GM12878 (cell line): ENCODE results near the gene CCDC9. TPM values are rescaled to one million over a fixed set of nuclear protein-coding genes. Genes with fewer than 3 reads are reported as not detected.

Experiments used
- ATAC-seq: fragments of 200-7000 bp; cut with Tn5 transposase; 3 replicates; pipeline ENCODE4 v1.9.1; 2020; ENCODE audit warnings: mild to moderate bottlenecking, moderate library complexity
- BruUV-seq: library from RNA; stranded (reverse); fragments of 400-500 nt; replicated peaks from 2 replicates; lab custom pipeline; 2021; lab: Mats Ljungman, UMichigan
- CTCF ChIA-PET: fragments of 300-600 bp; sonication (Branson Sonifier 250); formaldehyde crosslinking; extraction: SDS; loops from one replicate; lab custom pipeline; 2021; ENCODE audit warnings: inconsistent platforms; lab: Yijun Ruan, JAX
- POLR2A ChIA-PET: fragments of 350-600 bp; formaldehyde crosslinking; extraction: SDS; loops from one replicate; lab custom pipeline; 2021; ENCODE audit warnings: inconsistent platforms; lab: Charles Lee
- RAD21 ChIA-PET: fragments of 300-600 bp; sonication (Branson Sonifier 250); formaldehyde crosslinking; loops from one replicate; lab custom pipeline; 2023; ENCODE audit warnings: antibody characterized with exemption; ENCODE audit not compliant: unreplicated experiment; lab: Charles Lee
- SMC1A ChIA-PET: fragments of 300-600 bp; sonication (Branson Sonifier 250); formaldehyde crosslinking; loops from one replicate; lab custom pipeline; 2023; ENCODE audit not compliant: unreplicated experiment, uncharacterized antibody; lab: Charles Lee
- DNase-seq: peaks from one replicate; pipeline ENCODE4 v3.0.0-alpha.2; 2011; ENCODE audit warnings: low read depth, low spot score
- FAIRE-seq: peaks from 3 replicates; lab custom pipeline; 2011; peaks lifted over from hg19 to GRCh38; lab: Jason Lieb, UNC
- H2AFZ ChIP-seq: 2 replicates; pipeline ENCODE4 v1.6.0; 2011; ENCODE audit warnings: low read depth, low read length, control low read depth; ENCODE audit not compliant: control insufficient read depth
- H3K27ac ChIP-seq: 2 replicates; pipeline ENCODE4 v1.5.1; 2011; ENCODE audit warnings: control low read depth; ENCODE audit not compliant: control insufficient read depth, insufficient read depth
- H3K27me3 ChIP-seq, 2 experiments: replicated peaks in 1 of 2; 2 replicates each; pipeline versions ENCODE4 v1.6.0 to v1.6.1; 2011; ENCODE audit warnings: low read length in 1 of 2; ENCODE audit not compliant: control insufficient read depth in 2 of 2, insufficient read depth in 2 of 2
- H3K36me3 ChIP-seq, 2 experiments: 2 replicates each; pipeline ENCODE4 v1.5.1; 2011; ENCODE audit warnings: low read length in 1 of 2; ENCODE audit not compliant: control insufficient read depth in 2 of 2, insufficient read depth in 2 of 2
- H3K4me1 ChIP-seq: 2 replicates; pipeline ENCODE4 v1.6.1; 2011; ENCODE audit warnings: mild to moderate bottlenecking, low read length, moderate library complexity, mixed read lengths; ENCODE audit not compliant: control insufficient read depth, insufficient read depth
- H3K4me2 ChIP-seq: 2 replicates; pipeline ENCODE4 v1.6.0; 2011; ENCODE audit warnings: control low read depth; ENCODE audit not compliant: control insufficient read depth, insufficient read depth
- H3K4me3 ChIP-seq: fragments of 200-600 bp; sonication (generic); 2 replicates; pipeline ENCODE4 v1.5.1; 2016
- H3K79me2 ChIP-seq: 2 replicates; pipeline ENCODE4 v1.6.0; 2011; ENCODE audit warnings: low read length; ENCODE audit not compliant: control insufficient read depth, insufficient read depth
- H3K9ac ChIP-seq: 2 replicates; pipeline ENCODE4 v1.8.0; 2011; ENCODE audit warnings: low read length, control low read depth, mixed read lengths; ENCODE audit not compliant: control insufficient read depth, insufficient read depth
- H3K9me3 ChIP-seq: replicated peaks from 3 replicates; pipeline ENCODE4 v1.5.1; 2011; ENCODE audit warnings: mild to moderate bottlenecking, low read length; ENCODE audit not compliant: control insufficient read depth, insufficient read depth
- H4K20me1 ChIP-seq: 2 replicates; pipeline ENCODE4 v1.6.0; 2011; ENCODE audit not compliant: control insufficient read depth, insufficient read depth
- ASH2L ChIP-seq: fragments of 300-600, 200-600 bp; sonication (generic); IDR thresholded peaks from 2 replicates; pipeline ENCODE4 v1.6.1; 2017; ENCODE audit warnings: low read depth, mild to moderate bottlenecking, borderline replicate concordance
- whole genome bisulfite sequencing: methylation state at CpG from one replicate; pipeline ENCODE4 v1.1.6; 2016; ENCODE audit warnings: low lambda C conversion rate; ENCODE audit not compliant: insufficient replicate concordance, insufficient coverage; ENCODE audit errors: missing lambda C conversion rate; 5-methylcytosine and 5-hydroxymethylcytosine counted together
- in situ Hi-C: fragments of 300-500 bp; cut with MboI; formaldehyde crosslinking; loops from 9 replicates; pipeline ENCODE4 v1.14.3; 2018; ENCODE audit warnings: mixed read lengths
- intact Hi-C: fragments of 100-400 bp; cut with micrococcal nuclease; formaldehyde crosslinking; loops from one replicate; pipeline ENCODE4 v1.14.2; 2022; ENCODE audit not compliant: unreplicated experiment
- polyA plus RNA-seq, 11 experiments: library from polyadenylated mRNA; depleted of rRNA in 4 of 11; unstranded in 6 of 11; stranded (reverse) in 5 of 11; fragments of >200 nt; fragmentation: Nextera tagmentation in 4 of 11; fragmentation: Illumina TruSeq in 1 of 11; extraction: Ambion mirVana in 4 of 11; extraction: Trizol in 1 of 11; gene quantifications; 1 replicate in 1 of 11; 2 replicates in 10 of 11; pipeline versions ENCODE4 v1.2.1 to v1.2.3, GENCODE V29; 2011 to 2016; ENCODE audit warnings: inconsistent platforms in 2 of 11, missing spikeins in 2 of 11, low read depth in 1 of 11
- total RNA-seq, 4 experiments: library from RNA; depleted of rRNA in 3 of 4; stranded (reverse); fragments of >200 nt in 3 of 4; fragmentation: Illumina TruSeq in 1 of 4; extraction: Trizol in 1 of 4; gene quantifications; 2 replicates each; pipeline versions ENCODE4 v1.2.1 to v1.2.3, GENCODE V29; 2013 to 2021
- TF ChIP-seq, protein P1 (sequence below): fragments of 450-650 bp; IDR thresholded peaks from 2 replicates; pipeline ENCODE4 v1.6.1; 2016; ENCODE audit warnings: mild to moderate bottlenecking
- TF ChIP-seq, protein P2 (sequence below): fragments of 450-650 bp; IDR thresholded peaks from 2 replicates; pipeline ENCODE4 v1.6.1; 2018; ENCODE audit warnings: mild to moderate bottlenecking, low read depth, moderate library complexity; ENCODE audit not compliant: partially characterized antibody

Gene CCDC9
- total and polyA plus RNA-seq, 10 of the 15 experiments (the other 5 are each of a cell fraction or from before 2014, with no cell fraction given): 0.18 to 17.5 (median 7.1) TPM; not detected in 1

GRCh38 chr19:47243364-47243775, 13.0 kb upstream of the CCDC9 start:
- SMC1A ChIA-PET: interaction anchor here (1.9 to 6.1 kb wide), 3 partner anchors 32 to 112 kb away, joined by 19 to 211 read pairs (median 38); partner anchors contain the start of gene SAE1
- Histone ChIP-seq H2AFZ (peak overlapping the region; percentile 83), H3K9me3 (no peaks in the 10 kb centered on the region; the same call in 2 of the 3 replicates), H3K27ac (peak overlapping the region; percentile 65)
- BruUV-seq: no TSS peak
- TF ChIP-seq, protein P1, sequence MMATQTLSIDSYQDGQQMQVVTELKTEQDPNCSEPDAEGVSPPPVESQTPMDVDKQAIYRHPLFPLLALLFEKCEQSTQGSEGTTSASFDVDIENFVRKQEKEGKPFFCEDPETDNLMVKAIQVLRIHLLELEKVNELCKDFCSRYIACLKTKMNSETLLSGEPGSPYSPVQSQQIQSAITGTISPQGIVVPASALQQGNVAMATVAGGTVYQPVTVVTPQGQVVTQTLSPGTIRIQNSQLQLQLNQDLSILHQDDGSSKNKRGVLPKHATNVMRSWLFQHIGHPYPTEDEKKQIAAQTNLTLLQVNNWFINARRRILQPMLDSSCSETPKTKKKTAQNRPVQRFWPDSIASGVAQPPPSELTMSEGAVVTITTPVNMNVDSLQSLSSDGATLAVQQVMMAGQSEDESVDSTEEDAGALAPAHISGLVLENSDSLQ: 0 out of 2 replicates have a peak, but pooled peaks have one; percentile 4
- TF ChIP-seq, protein P2, sequence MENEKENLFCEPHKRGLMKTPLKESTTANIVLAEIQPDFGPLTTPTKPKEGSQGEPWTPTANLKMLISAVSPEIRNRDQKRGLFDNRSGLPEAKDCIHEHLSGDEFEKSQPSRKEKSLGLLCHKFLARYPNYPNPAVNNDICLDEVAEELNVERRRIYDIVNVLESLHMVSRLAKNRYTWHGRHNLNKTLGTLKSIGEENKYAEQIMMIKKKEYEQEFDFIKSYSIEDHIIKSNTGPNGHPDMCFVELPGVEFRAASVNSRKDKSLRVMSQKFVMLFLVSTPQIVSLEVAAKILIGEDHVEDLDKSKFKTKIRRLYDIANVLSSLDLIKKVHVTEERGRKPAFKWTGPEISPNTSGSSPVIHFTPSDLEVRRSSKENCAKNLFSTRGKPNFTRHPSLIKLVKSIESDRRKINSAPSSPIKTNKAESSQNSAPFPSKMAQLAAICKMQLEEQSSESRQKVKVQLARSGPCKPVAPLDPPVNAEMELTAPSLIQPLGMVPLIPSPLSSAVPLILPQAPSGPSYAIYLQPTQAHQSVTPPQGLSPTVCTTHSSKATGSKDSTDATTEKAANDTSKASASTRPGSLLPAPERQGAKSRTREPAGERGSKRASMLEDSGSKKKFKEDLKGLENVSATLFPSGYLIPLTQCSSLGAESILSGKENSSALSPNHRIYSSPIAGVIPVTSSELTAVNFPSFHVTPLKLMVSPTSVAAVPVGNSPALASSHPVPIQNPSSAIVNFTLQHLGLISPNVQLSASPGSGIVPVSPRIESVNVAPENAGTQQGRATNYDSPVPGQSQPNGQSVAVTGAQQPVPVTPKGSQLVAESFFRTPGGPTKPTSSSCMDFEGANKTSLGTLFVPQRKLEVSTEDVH: no peak
- no peak for TF ChIP-seq ASH2L
- TF ChIP-seq, all 136 proteins: peak for 1
- peak overlapping the region; percentile 70; the same call in 1 of the 2 replicates for H3K9ac ChIP-seq
- in situ Hi-C loops: no loop called here
- peaks cover 29% of the 10 kb centered on the region for H3K4me1 ChIP-seq
- H3K27me3 ChIP-seq: peaks cover 1 to 4% of the 10 kb centered on the region in 2 experiments
- no peaks in the 10 kb centered on the region for H4K20me1 ChIP-seq
- H3K4me3 ChIP-seq: peak overlapping the region; percentile 54
- FAIRE-seq (no peak), DNase-seq (no peak), ATAC-seq (no peak)
- peak overlapping the region; percentile 98 for H3K4me2 ChIP-seq
- CTCF ChIA-PET: interaction anchor here (0.7 to 6.6 kb wide), 12 partner anchors 10 to 528 kb away, joined by 4 to 473 read pairs (median 27); partner anchors contain the start of genes SAE1 and ZC3H4
- no peaks in the 10 kb centered on the region for H3K79me2 ChIP-seq
- intact Hi-C loops: loop anchor here (10.0 kb wide), 1 partner anchor 209 kb away; no protein-coding TSS in a partner anchor
- no peaks in the 10 kb centered on the region for H3K36me3 ChIP-seq
- 31% methylated on average over 6 of the region's 9 CpGs for WGBS
- POLR2A ChIA-PET: interaction anchor here (0.5 to 4.3 kb wide), 5 partner anchors 12 to 213 kb away, joined by 4 to 26 read pairs (median 13); partner anchors contain the start of gene CCDC9
- RAD21 ChIA-PET: interaction anchor here (1.1 to 4.8 kb wide), 11 partner anchors 11 to 117 kb away, joined by 4 to 255 read pairs (median 23); partner anchors contain the start of genes CCDC9 and SAE1
